Body of pancreas (tissue), 4 donors: Measurements from ENCODE around the gene FOXP3. TPM values are rescaled to one million over a fixed set of nuclear protein-coding genes. Genes with fewer than 3 reads are reported as not detected.
A peak's percentile ranks its signal among the peaks of the same experiment; 100 is the strongest.

Experiments
- ATAC-seq: fragments of 150-250 bp; one replicate; pipeline ENCODE4 v1.9.1; 2016
- DNase-seq, 4 donors: peaks; one replicate each; pipeline ENCODE4 v3.0.0-alpha.2; 2019
- H3K27ac ChIP-seq, 4 donors: fragments of 200-600 bp; sonication (generic); 1 replicate in 3 of 4; 2 replicates in 1 of 4; pipeline versions ENCODE4 v1.5.1 to v1.6.1; 2016 to 2019; ENCODE audit warnings: mild to moderate bottlenecking in 1 of 4, mixed read lengths in 1 of 4, moderate library complexity in 1 of 4
- H3K27me3 ChIP-seq, 2 donors: fragments of 200-600 bp; sonication (generic); one replicate each; pipeline ENCODE4 v1.6.0; 2016; ENCODE audit warnings: mild to moderate bottlenecking in 1 of 2
- H3K36me3 ChIP-seq, 2 donors: fragments of 200-600 bp; sonication (generic); replicated peaks in 1 of 2; 2 replicates each; pipeline ENCODE4 v1.5.1; 2016; ENCODE audit warnings: low read depth in 2 of 2; ENCODE audit not compliant: insufficient read depth in 1 of 2
- H3K4me1 ChIP-seq: fragments of 200-600 bp; sonication (generic); one replicate; pipeline ENCODE4 v1.6.0; 2016
- H3K4me3 ChIP-seq, 2 donors: fragments of 200-600 bp; sonication (generic); 1 replicate in 1 of 2; 2 replicates in 1 of 2; pipeline ENCODE4 v1.5.1; 2016 to 2019
- H3K9me3 ChIP-seq, 3 donors: fragments of 200-600 bp; sonication (generic); 1 replicate in 2 of 3; 2 replicates in 1 of 3; pipeline ENCODE4 v1.5.1; 2016
- POLR2A ChIP-seq, 3 donors: fragments of 450-650 bp; IDR thresholded peaks; one replicate each; pipeline ENCODE4 v1.6.1; 2016; ENCODE audit warnings: antibody characterized with exemption in 3 of 3, mild to moderate bottlenecking in 2 of 3
- WGBS, 2 donors: methylation state at CpG; one replicate each; pipeline ENCODE4 v1.1.5; 2017; 5-methylcytosine and 5-hydroxymethylcytosine counted together
- intact Hi-C: fragments of 100-400 bp; cut with DNase I; formaldehyde crosslinking; loops from one replicate; pipeline ENCODE4 v1.15.1; 2023
- total RNA-seq, 2 donors: library from RNA; depleted of rRNA; stranded (reverse); fragments of >200 nt; gene quantifications; one replicate each; pipeline ENCODE4 v1.1.0, GENCODE V29; 2016
- TF ChIP-seq, protein P1 (sequence below), 7 experiments: fragments of 450-650 bp in 4 of 7; fragments of 200-600 bp in 3 of 7; sonication (generic) in 3 of 7; IDR thresholded peaks; one replicate each; pipeline ENCODE4 v1.5.1; 2016 to 2019; ENCODE audit warnings: antibody characterized with exemption in 7 of 7

The FOXP3 gene
- total RNA-seq, 2 donors from 2014 or later: not detected

DNA sequence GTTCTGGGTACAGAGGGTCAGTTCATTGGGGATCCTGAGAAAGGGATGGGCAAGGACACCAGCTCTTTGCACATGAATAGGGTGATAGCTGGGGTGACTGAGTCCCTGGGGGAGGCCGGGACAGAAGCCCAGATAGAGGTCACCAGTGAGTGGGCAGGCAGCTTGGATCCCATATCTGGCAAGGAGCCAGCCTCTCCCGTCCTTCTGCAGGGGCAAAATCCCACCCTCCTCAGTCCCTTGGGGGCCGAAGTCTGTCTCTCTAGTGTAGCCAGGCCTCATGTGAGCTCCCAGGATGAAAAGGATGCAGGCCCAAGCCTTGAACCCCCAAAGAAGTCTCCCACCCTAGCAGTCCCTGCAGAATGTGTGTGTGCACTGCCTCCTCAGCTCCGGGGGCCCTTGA lies 22.1 kb upstream of the FOXP3 start:
- intact Hi-C loops: no loop called here
- Histone ChIP-seq H3K4me1 (no peaks in the 10 kb centered on the region), H3K27ac (no peak overlapping the region), H3K9me3 (no peaks in the 10 kb centered on the region), H3K27me3 (no peaks in the 10 kb centered on the region), H3K4me3 (no peak overlapping the region), H3K36me3 (no peaks in the 10 kb centered on the region)
- TF ChIP-seq, protein P1, sequence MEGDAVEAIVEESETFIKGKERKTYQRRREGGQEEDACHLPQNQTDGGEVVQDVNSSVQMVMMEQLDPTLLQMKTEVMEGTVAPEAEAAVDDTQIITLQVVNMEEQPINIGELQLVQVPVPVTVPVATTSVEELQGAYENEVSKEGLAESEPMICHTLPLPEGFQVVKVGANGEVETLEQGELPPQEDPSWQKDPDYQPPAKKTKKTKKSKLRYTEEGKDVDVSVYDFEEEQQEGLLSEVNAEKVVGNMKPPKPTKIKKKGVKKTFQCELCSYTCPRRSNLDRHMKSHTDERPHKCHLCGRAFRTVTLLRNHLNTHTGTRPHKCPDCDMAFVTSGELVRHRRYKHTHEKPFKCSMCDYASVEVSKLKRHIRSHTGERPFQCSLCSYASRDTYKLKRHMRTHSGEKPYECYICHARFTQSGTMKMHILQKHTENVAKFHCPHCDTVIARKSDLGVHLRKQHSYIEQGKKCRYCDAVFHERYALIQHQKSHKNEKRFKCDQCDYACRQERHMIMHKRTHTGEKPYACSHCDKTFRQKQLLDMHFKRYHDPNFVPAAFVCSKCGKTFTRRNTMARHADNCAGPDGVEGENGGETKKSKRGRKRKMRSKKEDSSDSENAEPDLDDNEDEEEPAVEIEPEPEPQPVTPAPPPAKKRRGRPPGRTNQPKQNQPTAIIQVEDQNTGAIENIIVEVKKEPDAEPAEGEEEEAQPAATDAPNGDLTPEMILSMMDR (IDR thresholded peaks at IDR 0.05): no peak
- TF ChIP-seq POLR2A (IDR thresholded peaks at IDR 0.05): no peak
- 60 to 63% methylated on average over 2 of the region's 4 CpGs for WGBS, 2 donors
- ATAC-seq (no peak), DNase-seq (no peak)

- H3K9me3 ChIP-seq: no peaks in the 10 kb centered on the region
- no peak for DNase-seq
- 92% methylated on average over 13 of the region's 18 CpGs; no CpG with 5 or more reads in 1 of the 2 donors for WGBS, 2 donors
- TF ChIP-seq POLR2A (IDR thresholded peaks at IDR 0.05): no peak
- TF ChIP-seq, protein P1 (IDR thresholded peaks at IDR 0.05): no peak
- H3K36me3 ChIP-seq: no peaks in the 10 kb centered on the region
- ATAC-seq: no peak
- no peaks in the 10 kb centered on the region for H3K4me1 ChIP-seq
- intact Hi-C loops: no loop called here
- H3K27me3 ChIP-seq: no peaks in the 10 kb centered on the region
- no peak overlapping the region for H3K4me3 ChIP-seq
- H3K27ac ChIP-seq: no peak overlapping the region
These were observed 21.6 kb upstream of the FOXP3 start for GRCh38 chrX:49286136-49286535.

DNA sequence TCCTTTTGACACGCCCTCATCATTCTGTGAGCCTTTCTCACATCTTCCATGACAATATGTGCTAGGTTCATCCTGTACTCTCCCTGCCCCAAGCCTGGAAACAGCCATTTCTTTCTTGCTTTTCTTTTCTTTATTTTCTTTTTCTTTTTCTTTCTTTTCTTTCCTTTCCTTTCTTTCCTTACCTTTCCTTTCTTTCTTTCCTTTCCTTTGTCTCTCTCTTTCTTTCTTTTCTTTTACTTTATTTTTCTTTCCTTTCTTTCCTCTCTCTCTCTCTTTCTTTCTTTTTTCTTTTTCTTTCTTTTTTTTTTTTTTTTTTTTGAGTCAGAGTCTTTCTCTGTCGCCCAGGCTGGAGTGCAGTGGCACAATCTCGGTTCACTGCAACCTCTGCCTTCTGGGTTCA lies 19.7 kb upstream of the FOXP3 start:
- ATAC-seq (no peak), DNase-seq (no peak)
- Histone ChIP-seq H3K4me3 (no peak overlapping the region), H3K36me3 (no peaks in the 10 kb centered on the region), H3K27ac (no peak overlapping the region), H3K4me1 (no peaks in the 10 kb centered on the region), H3K27me3 (no peaks in the 10 kb centered on the region), H3K9me3 (no peaks in the 10 kb centered on the region)
- 83 to 97% methylated on average over 2 to 3 of the region's 3 CpGs for WGBS, 2 donors
- intact Hi-C loops: no loop called here
- no peak for TF ChIP-seq POLR2A (IDR thresholded peaks at IDR 0.05)
- TF ChIP-seq, protein P1 (IDR thresholded peaks at IDR 0.05): no peak

GRCh38 chrX:49282647-49283011 lies 18.1 kb upstream of the FOXP3 start:
- TF ChIP-seq, protein P1 (IDR thresholded peaks at IDR 0.05): no peak
- TF ChIP-seq POLR2A (IDR thresholded peaks at IDR 0.05): no peak
- DNase-seq: peak in 1 of 4 donors; percentile 8
- intact Hi-C loops: no loop called here
- Histone ChIP-seq H3K27ac (no peak overlapping the region), H3K4me1 (peaks cover under 1% of the 10 kb centered on the region), H3K36me3 (no peaks in the 10 kb centered on the region), H3K9me3 (no peaks in the 10 kb centered on the region), H3K27me3 (no peaks in the 10 kb centered on the region), H3K4me3 (no peak overlapping the region)
- no peak for ATAC-seq
- WGBS, 2 donors: 61 to 74% methylated on average over 10 to 11 of the region's 11 CpGs

- no peaks in the 10 kb centered on the region for H3K36me3 ChIP-seq
- no peak overlapping the region for H3K27ac ChIP-seq
- TF ChIP-seq, protein P1 (IDR thresholded peaks at IDR 0.05): no peak
- TF ChIP-seq POLR2A (IDR thresholded peaks at IDR 0.05): no peak
- no peak for ATAC-seq
- intact Hi-C loops: no loop called here
- H3K4me3 ChIP-seq: no peak overlapping the region
- peaks cover 21% of the 10 kb centered on the region for H3K4me1 ChIP-seq
- 63 to 88% methylated on average over 1 of the region's 3 CpGs for WGBS, 2 donors
- no peaks in the 10 kb centered on the region for H3K9me3 ChIP-seq
- no peaks in the 10 kb centered on the region for H3K27me3 ChIP-seq
- DNase-seq: no peak
These were observed 13.6 kb upstream of the FOXP3 start for GRCh38 chrX:49278081-49278480.
